NCI-H526 (cell line): ENCODE measurements around the gene FGGY.
"Not testable (repeated sequence)": the region's sequence is repeated elsewhere in the genome, so short reads cannot be mapped to it uniquely, and the experiment has no call there.

Experiments
- DNase-seq, 2 experiments: peaks; one replicate each; lab custom pipeline; 2025; lab: John Stamatoyannopoulos, UW

FGGY gene

DNA sequence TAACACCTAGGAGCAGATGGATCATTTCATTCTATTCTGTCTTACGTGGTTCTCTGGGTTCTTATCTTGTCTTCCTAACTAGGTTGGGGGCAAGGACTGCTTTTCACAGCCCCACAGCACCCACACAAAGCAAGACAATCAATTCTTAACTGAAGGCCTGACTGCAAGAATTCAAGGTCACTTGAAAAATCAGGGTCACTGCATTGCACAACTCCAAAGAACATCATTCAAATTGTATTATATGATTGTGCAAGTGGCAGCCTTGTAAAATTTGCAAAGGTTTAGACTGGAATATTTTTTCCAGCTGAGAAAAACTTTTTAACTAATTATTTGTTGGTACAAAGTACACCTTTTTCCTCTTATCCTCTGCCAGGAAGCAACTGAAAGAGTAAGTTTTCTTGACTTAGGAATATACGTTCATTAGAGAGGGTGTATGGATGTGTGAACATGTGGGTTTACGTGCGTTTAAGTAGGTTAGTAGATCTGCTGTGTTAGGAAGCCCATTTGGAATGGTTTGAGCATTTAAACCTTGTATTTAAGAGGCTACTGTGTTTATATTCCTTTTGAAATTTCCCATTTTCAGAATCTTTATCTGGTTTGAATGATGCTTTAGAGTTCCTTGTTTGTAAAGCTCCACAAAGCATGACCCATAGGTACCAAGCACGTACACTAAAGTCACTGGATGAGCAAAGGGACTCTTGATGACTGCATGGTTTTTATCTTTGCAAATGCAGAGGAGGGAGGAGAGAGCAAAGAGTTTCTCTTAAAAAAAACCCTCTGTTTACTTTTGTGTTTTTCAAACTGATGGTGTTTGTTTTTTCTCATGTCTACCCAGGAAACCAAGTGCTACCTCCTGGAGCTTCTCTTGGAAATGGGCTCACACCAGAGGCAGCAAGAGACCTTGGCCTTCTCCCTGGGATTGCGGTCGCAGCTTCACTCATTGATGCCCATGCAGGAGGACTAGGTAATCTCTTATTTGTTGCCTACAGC, 214.9 kb downstream of the FGGY start:
- no peak for DNase-seq

DNA sequence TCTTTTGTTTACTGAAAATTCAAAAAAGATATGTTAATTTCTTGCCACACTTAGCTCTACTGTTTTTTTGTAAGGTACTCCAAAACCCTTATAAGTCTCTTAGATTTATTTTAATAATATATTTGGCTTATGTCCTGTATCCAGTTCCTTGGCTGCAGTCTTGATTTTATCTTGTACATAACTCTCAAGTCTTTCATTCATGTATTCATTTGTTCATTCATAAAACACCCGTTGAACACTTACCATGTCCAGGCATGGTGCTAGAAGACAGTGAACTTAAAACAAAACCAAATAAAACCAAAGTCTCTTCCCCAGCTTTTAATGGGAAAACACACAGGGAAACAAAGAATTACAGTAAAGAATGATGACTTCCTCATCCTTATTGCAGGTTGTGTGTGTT, 215.8 kb downstream of the FGGY start:
- no peak for DNase-seq

DNA sequence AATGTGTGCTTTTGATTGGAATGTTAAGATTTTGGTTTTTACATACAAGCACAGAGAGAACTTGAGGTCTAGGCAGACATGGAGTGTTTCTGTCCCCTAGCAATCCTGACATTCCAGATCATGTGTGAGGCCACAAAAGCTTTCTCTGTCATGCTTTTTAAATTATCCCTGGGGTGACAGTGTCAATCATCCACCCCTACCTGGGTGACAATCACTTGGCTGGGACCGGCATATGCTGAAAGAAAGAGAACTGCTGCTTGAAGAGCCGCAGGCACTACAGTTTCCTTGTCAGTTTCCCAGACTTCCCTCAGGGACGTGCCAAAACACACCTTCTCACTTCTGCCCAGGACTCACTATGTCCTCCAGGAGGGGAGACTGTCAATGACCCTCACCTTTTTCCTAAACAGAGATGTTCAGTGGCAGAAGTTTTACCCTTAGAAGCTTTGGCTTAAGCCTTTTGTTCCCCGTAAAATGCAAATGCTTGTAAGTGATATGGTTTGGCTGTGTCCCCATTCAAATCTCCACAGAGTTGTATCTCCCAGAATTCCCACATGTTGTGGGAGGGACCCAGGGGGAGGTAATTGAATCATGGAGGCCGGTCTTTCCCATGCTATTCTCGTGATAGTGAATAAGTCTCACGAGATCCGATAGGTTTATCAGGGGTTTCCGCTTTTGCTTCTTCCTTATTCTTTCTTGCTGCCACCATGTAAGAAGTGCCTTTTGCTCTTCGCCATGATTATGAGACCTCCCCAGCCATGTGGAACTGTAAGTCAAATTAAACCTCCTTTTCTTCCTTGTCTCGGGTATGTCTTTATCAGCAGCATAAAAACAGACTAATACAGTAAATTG, 217.4 kb downstream of the FGGY start:
- DNase-seq, result peak; percentile 73 to 81

DNA sequence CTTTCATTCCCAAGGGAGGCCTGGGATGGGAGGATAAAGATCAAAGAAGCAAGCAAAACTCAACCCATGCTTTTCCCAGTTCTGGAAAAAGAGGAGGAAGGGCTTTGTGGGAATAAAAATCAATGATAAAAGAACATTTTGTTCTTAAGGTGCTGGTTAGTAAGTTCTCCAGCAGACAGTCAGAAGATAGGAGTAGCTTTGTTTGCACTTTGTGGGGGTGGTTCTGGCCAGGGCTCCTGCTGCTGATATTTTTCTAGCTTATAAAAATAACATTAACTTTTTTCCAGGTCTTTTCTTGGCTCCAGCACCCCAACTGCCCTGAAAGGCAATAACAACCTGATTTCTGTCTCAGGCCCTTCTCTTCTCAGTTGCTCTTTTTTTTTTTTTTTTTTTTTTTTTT, 220.0 kb downstream of the FGGY start:
- DNase-seq, result no peak

DNA sequence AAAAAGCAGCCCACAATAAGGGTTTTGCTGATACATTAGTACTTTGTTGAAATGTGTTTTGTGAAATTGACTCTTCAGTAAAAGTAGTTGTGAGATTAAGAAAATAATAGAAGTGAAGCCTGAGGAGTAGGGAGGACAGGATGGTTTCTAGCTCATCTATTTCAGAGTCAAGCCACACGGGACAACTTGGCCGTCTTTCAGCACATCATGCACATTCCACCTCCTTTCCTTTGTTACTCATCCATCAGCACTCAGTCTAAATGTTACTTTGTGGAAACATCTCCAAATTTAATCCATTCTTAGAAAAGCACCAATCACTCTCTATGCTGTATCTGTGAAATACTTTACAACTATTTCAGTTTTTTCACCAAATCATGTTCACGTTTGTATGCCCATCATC, 223.3 kb downstream of the FGGY start:
- DNase-seq, result no peak

DNA sequence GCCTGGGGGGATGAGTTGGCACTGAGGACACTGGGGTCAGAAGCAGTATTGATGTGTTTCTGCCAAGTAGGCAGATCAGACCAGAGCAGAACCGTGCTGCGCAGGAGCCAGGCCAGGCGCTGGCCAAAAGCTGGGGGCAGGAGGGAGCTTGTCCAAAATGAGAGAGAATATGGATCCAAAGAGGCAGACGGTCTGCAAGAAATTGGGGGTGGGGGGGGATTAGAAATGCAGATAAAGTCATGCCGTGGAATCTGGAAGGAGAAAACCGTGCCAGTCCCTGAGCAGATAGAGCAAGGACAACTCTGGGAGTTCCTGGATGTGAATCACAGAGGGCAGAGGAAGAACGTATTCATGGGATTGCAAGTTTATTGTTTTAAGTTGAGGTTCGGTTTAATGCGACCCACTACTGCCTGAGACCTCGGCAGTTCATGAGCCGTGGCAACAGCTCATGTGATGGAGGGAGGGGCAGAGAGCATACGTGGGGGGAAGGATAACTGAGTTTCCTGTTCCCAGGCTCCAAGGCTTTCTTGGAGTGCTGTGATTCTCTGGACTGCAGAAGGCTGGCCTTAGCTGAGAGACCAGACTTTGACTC, 224.0 kb downstream of the FGGY start:
- no peak for DNase-seq

DNA sequence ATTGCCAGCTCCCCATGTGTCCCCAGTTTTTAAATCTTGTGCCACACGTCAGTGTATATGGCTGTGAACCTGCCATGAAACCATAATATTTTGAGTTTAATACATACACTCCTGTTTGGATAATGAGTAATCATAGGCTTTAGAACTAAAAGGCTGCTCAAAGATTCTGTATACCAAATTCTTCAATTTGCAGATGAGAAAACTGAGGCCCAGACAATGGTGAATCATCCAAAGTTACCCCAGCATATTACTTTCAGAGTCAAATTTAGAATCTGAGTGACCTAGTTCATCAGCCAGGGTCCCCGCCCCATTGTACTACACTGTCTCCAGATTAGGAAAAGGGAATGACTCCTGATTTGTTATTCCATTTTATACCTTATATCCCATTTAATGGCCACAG, 224.6 kb downstream of the FGGY start:
- no peak for DNase-seq

DNA sequence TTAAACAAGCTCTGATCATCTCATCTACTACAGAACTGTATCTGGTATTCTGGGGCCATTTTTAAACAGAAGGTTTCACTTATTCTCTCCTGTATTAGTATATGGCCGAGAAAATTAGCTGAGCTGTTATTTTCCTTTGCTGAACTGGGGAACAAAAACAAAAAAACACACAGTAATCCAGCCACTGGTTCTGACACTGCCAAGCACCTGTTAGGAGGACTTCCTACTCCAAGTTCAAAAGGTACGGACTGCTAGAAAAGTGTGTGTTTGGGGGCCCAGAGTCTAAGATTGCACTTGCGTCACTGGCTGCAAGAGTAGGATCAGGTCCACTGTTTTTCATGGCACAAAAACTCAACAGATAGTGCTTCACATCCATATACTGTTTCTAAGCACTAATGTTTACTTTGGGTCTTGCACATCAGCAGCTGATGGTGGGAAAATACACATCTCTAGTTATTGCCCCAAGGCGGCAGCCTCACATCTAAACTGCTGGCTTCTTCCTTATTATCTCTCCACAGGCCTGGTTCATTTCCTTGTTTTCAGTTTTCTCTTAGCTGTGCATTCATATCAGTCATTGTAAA, 226.1 kb downstream of the FGGY start:
- no peak for DNase-seq

DNA sequence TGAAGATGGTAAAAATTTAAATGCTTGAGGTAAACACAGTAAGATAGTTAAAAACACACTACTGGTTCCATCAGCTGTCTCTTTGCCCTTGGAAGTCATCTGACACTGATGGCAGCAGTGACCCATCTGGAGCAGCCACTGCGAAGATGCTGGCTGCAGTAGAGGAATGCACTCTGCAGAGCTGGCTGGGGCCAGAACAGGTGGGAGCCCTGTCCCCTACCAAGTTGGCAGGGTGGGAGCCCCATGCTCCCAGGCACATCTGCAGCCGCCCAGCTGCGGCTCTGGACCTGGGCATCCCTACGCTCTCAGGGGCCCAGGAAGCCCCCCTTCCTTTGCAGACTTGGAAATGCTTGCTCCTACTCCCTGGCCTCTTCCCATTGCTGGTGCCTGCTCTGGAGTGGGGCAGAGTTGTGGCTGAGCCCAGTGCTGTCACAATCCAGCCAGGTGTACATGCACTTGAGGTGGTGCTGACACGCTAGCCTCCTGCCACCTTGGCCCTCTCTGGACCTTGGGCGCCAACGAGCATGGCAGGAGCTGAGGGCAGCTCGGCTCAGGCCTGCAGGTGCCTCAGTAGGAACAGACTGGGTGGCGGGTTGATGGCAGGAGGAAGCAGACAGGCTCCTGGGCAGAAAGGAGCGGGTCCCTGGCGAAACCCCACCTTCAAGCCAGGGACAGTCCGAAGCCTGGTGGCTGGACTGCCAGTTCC, 227.0 kb downstream of the FGGY start:
- no peak for DNase-seq

DNA sequence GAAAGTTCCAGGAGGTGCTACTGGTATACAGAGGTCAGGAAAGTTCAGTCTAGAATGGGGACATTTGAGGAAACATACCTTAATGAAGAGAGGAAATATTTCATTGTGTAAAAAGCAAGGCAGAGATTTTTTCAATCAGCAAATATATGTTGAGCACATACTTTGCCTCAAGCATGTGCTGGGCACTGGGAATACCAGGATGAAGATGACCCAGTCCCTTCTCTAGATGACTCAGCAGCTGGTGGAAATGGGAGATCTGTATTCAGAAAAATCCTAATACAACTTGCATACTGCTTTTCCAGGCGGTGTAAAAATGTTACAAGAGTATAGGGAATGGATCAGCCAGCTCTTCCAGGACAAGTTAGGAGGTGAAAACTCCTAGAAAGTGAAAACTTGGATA, 229.3 kb downstream of the FGGY start:
- no peak for DNase-seq

DNA sequence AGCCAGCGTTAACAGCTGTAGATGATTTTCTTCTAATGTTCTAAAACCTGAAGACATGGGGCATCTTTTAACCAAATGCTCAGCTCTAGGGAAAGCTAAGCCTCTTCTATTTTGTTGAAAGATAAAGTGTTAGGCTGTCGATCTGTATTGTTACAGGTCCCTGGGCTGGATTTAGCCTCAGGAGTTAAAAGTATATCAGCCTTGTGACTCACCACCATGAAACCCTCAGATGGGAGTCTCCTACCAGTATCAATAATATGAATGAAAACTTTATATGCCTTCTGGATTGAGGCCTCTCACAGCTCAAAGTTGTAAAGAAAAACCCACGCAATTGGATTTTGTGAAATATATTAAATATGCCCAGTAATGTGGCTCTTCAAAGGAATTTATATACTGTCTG, 231.6 kb downstream of the FGGY start:
- no peak for DNase-seq

DNA sequence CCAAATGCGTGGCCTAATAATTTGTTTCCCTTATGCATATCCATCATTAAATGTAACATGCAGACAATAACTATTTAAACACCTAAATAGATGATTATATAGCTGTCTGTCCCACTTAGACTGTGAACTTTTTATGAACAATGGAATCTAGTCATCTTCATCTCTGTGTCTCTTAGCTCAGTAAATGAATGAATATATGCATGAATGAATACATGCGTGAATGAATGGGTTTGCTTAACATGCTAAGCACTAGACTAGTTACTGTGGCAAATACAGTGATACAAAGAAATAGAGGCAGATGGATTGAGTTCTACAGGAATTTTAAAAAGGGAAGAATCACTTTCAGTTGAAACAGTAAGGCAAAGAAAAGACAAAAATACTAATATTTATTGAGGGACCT, 232.0 kb downstream of the FGGY start:
- DNase-seq, result no peak

DNA sequence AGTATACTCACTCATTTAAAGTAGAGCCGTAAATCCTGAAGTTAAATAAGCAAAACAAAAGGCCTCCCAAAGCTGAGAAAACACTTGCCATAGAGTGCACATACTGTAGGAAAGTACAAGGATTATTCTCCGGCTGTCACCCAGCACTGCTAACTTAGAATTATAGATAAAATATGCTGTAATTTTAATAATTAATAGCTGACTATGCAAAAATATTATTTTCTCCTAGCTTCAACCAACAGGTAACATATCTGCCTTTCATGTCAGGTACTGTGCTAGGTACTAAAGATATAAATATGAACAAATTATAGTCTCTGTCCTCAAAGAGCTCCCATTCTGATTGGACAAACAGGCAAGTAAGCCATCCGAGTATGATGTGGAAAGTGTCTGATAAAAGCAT, 233.2 kb downstream of the FGGY start:
- DNase-seq, result no peak

DNA sequence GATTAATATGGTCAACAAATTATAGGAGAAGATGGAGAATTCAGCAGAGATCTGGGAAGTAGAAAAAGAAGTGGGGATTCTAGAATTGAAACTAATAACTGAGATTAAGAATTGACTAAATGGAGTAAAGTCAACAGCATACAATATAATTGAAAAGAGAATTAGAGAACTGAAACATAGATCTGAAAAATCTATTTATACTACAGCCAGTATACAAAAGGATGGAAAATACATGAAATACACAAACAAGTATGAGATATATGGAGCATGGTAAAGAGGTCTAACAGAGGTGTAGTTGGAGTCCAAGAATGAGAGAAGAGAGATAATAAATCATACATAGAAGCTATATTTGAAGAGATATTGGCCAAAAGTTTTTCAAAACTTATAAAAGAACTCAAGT, 235.2 kb downstream of the FGGY start:
- DNase-seq, result no peak

DNA sequence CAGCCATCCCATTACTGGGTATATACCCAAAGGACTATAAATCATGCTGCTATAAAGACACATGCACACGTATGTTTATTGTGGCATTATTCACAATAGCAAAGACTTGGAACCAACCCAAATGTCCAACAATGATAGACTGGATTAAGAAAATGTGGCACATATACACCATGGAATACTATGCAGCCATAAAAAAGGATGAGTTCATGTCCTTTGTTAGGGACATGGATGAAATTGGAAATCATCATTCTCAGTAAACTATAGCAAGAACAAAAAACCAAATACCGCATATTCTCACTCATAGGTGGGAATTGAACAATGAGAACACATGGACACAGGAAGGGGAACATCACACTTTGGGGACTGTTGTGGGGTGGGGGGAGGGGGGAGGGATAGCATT, 241.6 kb downstream of the FGGY start:
- DNase-seq, result not testable (repeated sequence)

DNA sequence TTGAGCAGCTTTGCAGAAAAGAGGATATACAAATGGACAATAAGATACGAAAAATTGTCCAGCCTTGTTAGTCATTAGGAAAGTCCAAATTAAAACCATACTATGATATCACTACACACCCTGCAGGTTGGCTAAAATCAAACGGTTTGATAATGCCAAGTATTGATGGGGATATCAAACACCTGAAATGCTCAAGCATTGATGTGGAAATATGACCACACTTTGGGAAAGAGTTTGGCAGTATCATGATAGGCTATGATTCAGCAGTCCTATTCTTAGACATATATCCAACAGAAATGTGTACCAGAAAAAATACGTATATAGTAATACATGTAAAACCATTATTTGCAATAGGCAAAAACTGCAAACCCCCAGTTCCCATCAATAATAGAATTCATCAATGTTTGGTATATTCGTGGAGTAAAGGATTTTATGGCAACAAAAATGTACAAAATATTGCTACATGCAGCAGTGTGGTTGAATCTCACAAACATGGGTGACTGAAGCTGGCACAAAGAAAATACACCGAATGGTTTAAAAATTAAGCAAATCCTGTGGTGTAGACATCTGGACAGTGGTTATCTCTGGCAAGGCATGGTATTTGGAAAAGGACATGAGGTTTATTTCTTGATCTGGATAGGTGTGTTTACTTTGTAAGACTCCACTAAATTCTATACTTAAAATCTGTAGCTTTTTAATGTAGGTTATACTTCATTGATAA, 243.2 kb downstream of the FGGY start:
- DNase-seq, result no peak

DNA sequence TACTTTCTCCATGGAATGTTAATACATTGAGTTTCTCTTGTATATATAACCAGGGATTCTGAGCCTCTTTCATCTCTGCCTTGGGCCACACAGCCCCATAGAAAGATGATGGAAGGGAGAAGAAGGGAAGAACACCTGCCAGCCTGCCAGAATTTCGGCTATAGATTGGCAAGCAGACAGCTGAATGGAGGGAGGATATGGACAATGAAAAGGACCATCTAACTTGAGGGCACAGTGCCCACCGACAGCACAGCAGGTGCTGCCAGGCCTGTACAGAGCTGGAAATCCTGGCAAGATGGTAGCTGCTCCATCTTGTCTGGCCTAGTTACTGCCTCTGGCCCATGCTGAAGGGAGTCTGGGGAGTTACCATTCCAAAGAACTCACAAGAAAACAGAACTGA, 244.3 kb downstream of the FGGY start:
- no peak for DNase-seq

DNA sequence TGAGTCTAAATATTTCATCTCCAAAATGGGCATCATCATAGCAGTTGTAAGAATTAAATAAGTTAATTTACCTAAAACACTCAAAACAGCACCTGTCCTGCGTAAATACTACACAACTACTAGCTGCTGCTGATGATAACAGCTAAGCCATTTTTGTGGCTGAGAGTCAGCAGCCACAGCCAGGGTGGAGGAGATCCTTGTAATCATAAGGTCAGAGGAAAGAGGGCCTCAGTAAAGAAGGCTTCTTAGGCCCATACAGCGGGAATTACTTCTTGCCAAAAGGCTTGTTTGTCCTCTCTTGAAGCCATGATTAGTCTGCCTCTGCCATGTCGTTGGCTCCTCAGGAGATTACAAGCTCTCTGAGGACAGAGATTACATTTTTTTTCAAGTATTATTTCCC, 245.0 kb downstream of the FGGY start:
- no peak for DNase-seq

DNA sequence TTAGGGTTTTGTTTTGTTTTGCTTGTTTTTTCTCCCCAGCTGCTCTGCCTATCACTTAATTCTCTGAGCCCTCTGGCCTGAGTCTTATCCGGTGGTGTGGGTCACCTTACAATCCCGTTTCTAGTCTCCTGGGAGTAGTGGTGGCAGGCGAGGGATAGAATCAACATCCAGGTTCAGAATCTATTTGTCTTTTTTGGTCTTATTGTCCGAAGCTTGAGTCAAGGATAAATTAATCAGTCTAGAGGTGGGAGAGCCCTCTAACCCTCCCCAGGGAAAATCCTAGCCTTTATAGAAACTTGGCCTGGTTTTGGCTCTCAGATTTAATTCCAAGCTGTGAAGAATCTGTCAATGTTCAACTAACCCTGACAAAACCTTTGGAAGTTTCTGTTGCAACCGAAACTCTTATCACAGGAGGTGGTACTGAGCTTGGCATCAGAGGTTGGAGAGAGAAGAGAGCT, 246.3 kb downstream of the FGGY start:
- no peak for DNase-seq

DNA sequence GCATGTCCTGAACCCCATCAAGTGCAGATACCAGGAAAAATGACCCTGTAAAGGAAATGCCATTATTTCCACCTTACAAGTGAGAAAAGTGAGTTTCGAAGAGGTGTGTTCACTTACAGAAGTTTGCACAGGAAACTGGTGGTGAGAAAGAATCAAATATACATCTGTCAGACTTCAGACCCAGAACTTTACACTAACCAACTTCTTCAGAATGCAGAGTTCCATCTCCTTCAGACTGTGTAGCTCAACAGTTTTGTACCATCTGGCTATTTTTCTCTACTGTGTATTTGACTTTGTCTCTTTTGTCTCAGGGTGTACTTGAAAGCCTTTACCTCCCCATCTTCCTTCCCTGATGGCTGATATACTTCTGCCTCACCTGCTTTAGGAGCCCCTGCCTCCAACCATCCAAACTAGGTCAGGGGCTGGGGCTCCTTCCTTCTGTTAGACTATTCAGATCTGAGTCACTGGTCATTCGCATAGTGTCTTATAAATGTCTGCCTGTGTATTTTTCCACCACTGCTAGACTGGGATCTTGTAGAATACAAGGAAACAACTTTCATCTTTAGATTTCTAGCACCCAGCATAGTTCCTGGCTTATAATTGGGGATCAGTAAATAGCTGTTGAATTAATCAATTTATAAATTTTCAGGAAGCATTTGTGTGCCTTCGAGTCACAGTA, 247.9 kb downstream of the FGGY start:
- no peak for DNase-seq
